NCI-H748 (cell line): ENCODE measurements around the gene RAP1GAP2.
A peak's percentile ranks its signal among the peaks of the same experiment; 100 is the strongest.

Experiments
- DNase-seq: peaks from one replicate; lab custom pipeline; 2025; ENCODE audit not compliant: unreplicated experiment; lab: John Stamatoyannopoulos, UW

Gene RAP1GAP2

DNA sequence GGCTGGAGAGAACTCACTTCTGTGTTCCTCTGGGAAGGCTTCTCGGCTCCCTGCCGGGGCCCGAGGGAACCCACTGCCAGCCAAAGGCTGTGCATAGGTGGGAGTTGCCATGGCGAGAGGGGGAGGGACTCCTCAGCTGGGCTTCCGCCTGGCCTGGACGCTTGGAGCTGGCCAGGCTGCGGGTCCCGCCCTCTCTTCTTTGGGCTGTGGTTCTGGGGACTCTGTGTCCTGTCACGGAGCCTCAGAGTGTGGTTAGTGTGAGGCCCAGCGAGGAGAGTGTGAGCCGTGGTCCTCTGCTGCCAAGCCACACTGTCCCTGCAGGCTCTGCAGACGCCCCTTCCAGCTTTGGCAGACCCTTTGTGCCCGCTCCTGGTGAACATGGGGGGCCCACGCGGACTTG is 144.1 kb downstream of the RAP1GAP2 start:
- DNase-seq = no peak

DNA sequence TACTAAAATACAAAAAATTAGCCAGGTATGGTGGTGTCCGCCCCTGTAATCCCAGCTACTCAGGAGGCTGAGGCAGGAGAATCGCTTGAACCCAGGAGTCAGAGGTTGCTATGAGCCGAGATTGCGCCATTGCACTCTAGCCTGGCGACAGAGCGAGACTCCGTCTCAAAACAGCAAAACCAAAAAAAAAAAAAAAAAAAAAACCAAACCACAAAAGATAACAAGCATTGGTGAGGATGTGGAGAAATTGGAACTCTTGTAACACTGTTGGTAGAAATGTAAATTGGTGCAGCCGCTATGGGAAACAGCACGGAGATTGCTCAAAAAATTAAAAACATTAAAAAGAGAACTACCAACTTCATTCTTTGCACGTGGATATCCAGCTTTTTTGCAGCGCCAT is 147.7 kb downstream of the RAP1GAP2 start:
- DNase-seq = no peak

DNA sequence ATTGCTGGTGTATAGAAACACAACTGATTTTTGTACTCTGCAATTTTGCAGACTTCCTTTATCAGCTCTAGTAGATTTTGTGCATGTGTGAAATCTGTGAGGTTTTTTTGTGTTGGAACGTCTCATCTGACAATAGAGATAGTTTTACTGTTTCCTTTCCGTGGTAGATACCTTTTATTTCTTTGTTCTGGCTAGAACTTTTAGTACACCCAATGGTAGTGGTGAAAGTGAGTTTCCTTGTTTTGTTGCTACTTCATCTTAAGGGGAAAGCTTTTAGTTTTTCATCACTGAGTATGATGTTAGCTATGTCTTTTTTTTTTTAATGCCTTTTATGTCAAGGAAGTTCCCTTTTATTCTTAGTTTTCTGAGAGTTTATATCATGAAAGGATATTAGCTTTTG is 149.1 kb downstream of the RAP1GAP2 start:
- DNase-seq = no peak

DNA sequence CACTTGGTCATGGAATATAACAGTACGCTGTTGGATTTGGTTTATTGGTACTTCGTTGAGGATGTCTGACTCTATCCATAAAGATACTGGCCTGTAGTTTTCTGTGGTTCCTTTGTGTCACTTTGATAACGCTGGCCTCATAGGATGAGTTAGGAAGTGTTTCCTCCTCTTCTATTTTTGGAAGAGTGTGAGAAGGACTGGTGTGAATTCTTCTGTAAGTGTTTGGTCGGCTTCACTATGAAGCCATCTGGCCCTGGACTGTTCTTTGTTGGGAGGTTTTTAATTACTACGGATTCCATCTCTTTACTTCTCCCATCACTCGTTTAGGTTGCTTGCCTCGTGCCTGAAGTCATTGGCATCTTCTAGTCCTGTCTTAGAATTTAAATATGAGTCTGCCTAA is 149.9 kb downstream of the RAP1GAP2 start:
- DNase-seq = no peak

DNA sequence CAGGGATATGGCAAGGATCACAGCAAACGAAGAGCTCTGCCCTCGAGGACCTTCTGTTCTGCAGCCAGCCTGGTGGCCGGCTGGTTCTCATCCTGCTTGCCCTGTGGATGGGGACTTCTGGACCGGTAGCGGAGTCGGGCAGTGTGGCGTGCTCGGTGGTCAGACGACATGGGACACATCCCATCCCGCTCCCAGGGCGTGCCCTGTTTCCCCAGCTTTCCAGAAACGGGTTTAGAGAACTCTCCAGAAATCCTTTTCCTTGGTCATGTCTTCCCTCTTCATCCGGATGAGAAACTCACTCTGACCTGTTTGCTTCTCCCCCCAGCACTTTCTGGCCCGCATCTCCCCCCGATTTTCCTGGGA is 151.3 kb downstream of the RAP1GAP2 start:
- no peak for DNase-seq

DNA sequence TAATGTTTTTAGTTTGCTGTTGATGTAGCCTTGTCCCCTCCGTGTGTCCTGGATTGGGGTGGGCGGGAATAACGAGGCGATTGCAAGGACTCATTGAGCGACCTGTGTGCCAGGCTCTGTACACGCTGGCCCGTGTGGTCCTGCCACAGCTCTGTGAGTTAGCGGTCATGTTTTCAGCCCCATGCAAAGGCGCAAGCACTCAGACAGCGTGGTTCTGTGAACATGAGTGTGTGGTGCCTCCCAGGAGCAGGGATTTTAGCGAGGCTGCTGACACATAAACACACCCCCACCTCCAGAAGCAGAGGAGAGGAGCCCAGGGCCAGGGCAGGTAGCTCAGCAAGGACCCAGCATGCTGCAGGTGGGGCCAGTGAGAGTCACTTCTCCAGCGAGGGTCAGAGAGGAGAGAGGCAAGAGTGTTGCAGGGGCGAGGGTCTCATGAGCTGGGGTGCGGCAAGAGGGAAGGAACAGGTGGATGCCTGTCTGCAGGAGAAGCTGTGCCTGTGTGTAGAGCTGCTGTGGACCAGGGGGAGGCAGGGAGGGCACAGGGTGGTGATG is 151.8 kb downstream of the RAP1GAP2 start:
- DNase-seq = no peak

DNA sequence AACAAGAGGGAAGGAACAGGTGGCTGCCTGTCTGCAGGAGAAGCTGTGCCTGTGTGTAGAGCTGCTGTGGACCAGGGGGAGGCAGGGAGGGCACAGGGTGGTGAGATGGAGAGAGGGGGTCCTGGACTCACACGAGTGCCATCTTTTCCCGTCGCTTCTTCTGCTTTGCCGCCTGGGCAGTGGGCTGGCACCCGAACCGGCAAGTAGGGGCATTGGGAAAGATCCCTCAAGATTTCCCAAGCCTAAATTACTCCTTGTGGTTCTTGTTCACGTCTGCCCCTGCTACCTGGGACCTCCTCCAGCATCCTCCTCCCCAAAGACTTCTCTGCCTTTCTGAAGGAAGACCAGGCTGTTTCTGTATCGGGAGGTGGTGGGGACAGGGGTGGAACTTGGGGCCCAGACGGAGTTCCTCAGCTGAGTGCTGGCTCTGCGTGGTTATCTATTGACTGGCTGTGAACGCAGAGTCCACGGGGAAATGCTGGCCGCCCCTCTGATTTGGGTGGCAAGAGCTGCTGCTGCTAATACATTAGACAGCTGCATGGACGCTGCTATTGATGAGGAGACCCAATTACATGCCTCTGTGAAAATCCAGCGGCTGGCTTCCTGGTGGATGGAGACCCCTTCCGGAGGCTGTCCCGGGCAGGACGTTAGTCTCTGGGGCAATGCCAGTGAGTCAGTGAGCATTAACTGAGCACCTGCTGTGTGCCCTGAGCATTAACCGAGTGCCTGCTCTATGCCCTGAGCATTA is 152.7 kb downstream of the RAP1GAP2 start:
- no peak for DNase-seq

DNA sequence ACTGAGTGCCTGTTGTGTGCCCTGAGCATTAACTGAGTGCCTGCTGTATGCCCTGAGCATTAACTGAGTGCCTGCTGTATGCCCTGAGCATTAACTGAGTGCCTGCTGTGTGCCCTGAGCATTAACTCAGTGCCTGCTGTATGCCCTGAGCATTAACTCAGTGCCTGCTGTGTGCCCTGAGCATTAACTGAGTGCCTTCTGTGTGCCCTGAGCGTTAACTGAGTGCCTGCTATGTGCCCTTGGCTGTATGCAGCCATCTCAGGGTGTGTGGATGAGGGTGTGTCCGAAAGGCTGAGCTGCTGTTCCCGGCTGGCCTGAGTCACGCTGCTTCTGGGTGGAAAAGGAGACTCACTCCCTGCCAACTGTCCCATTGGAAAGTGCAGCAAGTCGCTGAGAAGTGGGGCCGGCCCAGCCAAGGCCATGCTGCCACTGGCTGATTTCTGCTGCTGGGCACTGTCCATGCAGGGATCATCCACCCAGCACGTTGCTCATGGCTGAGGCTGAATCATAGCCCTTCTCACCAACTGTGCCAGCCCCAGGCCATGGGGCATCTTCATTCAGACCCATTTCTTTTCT is 153.3 kb downstream of the RAP1GAP2 start:
- no peak for DNase-seq

DNA sequence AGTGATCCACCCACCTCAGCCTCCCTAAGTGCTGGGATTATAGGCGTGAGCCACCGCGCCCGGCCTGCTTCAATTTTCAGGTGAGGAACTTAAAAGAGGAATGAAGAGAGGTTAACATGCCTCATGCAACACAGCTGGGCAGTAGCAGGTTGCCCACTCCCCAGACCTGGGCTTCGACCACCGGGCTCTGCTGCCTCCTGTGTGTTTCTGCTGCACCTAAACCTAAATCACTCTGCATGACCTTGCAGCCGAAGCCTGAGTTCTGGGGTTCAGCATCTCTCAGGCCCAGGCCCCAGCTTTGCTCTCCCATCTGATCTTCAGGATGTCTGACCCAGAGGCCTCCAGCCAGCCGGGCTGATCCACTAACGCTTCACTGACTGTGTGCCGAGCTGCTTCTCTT is 154.6 kb downstream of the RAP1GAP2 start:
- no peak for DNase-seq

DNA sequence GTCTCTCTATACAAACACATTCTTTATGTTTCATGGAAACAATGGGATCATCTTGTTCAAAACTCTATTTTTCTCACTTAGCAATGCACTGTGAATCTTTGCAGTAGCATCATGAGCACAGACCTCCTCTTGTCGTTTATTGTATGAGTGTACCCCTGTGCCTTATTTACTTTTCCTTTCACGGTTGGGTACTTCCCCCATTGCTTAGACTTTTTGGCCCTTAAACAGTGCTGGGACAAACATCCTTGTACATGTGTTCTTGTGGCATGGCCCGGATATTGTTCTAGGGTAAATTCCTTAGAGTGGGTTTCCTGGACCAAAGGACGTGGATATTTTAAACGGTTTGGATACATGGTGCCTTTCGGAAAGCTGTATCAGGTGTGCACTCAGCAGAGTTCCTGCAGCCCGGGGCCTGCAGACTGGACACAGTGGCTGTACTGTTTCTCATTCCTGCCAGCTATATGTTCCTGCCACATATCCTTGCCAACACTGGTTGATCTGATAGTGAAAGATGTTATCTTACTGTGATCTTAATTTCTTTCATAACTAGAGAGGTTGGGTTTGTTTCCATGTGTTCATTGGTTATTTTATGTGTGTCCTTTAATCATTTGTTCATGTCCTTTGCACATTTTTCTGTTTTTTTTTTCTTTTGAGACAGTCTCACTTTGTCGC is 156.1 kb downstream of the RAP1GAP2 start:
- no peak for DNase-seq

DNA sequence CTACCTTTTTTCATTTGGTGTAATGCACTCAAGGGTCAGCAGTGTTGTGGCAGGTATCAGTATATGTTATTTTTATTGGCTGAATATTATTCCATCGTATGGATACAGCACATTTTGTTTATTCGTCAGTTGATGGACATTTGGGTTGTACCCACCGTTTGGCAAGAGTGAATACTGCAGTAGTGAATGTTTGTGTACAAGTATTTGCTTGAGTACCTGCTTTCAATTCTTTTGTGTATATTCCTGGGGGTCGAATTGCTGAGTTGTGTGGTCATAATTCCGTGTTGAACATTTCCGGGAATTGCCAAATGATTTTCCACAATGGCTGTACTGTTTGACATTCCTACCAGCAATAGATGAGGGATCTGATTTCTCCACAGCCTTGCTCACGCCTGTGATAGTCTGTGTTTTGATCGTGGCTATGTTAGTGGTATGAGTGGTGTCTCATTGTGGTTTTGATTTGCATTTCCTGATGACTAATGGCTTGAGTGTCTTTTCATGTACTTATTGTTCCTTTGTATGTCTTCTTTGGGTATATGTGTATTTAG is 158.7 kb downstream of the RAP1GAP2 start:
- peak; percentile 57 for DNase-seq

DNA sequence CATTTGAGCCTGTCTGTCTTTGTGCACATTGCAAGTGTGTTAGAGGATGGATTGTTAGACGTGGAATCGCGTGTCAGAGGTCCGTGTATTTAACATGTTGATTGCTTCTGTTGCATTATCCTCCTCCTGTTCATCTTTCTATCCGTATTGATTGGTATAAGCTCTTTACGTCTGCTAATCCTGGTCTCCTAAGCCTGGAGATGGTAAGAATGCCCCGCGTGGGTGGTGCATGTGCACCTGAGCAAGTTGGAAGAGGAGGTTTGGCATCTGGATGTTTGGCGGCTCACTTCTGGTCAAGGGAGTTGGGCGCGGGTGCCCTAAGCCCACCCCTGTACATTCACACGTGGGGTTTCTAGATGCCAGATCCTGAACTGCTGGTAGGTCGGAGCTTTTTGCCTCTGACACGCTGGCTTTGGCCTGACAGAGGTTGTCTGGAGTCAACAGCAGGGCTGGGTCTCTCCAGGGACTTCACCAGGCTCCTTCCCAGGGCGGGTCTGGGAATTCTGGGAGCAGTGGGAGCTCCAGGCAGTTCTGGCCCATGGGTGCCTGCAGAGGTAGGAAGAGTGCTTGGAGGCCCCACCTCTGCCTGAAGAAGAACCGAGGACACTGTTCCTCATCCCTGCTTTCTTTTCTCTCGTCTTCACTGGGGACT is 159.8 kb downstream of the RAP1GAP2 start:
- no peak for DNase-seq

DNA sequence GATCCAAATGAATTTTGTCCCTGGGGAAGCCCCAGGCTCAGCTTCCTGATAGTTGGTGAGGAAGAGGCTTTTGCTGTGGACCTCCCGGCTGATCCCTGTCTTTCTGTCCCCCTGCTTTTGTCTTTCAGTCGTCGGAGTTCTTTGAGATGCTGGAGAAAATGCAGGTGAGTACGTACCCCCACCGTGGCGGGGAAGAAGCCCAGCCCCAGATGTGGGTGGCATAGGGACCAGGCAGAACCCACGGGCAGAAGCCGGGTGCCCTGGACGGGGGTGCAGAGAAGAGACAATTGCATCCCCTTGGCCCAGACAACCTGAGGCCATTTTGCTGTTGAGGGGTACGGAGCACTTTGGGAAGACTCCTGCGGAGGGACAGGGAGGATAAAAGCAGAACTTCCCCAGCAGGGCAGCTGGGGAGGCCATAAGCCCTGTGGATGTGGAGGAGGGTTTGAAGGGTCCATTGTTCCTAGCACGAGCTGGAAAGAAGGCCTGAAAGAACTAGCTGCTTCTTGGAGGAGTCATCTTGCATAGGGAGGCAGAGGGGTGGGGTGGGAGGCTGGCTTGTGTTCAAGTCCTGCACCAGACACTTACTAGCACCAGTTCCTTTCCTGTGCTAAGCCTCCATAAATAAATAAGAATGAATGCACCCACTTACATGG is 161.5 kb downstream of the RAP1GAP2 start:
- DNase-seq = no peak

DNA sequence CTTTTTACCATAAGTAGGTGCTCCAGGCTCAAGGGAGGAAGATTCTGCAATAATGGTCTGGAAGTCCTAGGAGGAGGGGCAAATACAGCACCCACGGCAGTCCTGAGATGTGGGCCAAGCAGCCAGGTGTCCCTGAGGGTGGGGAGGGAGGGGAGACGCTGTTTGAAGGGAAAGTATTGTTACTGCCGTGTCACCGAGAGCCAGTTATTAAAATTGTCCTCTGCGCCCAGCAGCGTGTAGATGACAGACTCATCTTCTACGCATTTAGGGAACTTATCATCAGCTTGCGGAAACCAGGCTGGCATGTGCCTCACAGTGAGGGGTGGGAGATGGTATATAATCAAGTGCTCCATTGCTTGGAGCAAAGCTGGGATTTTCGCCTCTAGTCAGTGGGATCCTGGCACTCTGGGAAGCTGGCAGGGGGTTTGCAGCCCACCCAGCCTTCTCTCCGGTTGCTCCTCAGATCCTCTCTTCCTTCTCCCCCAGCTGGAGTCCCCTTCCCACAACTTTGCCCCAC is 162.5 kb downstream of the RAP1GAP2 start:
- no peak for DNase-seq

DNA sequence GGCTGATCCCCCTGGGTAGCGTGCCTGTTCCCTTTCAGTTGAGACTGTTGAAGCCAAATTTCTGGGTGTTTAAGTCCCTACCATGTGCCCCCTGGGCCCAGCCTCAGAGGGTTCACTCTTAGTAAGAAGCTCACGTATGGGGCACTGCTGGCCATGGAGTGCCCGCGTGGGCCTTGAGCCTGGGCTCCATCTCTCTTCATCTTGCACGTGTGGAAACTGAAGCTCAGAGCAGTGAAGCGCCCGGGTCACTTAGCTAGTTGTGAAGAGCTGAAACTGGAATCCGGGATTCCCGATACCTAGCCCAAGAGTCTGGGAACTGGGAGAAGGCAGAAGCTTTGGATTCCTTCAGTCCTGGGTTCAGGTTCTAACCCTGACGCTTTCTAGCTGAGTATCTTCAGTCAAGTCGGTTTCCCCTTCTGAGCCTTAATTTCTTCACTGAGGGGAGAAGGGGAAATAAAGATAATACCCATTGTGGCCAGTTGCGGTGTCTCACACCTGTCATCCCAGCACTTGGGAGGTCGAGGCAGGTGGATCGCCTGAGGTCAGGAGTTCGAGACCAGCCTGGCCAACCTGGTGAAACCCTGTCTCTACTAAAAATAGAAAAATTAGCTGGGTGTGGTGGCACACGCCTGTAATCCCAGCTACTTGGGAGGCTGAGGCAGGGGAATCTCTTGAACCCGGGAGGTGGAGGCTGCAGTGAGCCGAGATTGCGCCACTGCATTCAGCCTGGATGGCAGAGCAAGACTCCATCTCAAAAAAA is 163.3 kb downstream of the RAP1GAP2 start:
- DNase-seq = no peak

DNA sequence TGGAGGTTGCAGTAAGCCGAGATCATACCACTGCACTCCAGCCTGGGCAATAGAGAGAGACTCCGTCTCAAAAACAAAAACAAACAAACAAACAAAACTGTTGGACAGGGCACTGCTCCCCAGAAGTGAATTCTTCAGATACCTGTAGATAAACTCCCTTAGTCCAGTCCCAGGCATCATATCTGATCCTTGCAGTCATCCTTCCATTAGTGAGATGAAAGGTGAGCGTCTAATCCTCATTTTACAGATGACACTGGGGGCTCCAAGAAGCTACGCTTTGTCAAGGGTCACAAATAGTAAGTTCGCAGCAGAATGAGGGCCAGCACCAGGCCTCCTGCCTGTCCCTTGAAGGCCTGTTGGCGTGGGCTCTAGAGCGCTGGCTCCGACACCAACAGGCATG is 165.2 kb downstream of the RAP1GAP2 start:
- DNase-seq = no peak

DNA sequence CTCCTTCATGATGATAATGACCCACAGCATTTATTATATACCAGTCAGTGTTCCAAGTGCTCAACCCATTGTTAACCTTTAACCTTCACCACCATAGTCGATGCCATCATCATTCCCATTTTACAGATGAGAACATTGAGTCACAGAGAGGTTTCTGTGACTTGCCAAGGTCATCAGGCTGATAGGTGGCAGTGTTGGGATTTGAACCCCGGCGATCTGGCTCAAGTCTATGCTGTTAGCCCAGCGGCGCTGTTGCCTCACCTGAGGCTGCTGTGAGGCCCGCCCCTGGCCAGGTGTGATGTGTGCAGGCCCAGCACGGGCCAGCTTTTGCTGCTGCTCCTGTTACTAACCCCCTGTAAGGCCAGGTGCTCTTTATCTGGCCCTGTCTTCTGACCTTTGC is 166.0 kb downstream of the RAP1GAP2 start:
- DNase-seq = no peak

DNA sequence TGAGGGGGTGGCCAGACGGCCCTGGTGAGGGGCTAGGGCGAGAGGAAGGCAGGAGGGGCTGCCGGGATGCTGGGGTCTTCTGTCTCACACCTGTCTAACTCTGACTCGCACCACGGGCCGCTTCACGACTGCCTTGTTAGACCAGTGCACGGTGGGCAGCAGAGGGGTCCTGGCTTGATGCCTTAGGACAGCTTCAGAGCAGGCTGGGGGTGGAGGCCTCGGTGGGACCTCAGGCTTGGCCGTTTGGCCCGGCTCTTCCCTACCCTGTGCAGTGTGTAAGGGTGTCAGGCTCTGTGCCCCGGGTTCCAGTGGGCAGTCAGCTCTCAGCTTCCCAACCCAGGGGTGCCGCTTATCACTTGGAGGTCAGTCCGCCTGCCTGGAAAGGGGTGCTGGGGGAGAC is 166.5 kb downstream of the RAP1GAP2 start:
- no peak for DNase-seq

DNA sequence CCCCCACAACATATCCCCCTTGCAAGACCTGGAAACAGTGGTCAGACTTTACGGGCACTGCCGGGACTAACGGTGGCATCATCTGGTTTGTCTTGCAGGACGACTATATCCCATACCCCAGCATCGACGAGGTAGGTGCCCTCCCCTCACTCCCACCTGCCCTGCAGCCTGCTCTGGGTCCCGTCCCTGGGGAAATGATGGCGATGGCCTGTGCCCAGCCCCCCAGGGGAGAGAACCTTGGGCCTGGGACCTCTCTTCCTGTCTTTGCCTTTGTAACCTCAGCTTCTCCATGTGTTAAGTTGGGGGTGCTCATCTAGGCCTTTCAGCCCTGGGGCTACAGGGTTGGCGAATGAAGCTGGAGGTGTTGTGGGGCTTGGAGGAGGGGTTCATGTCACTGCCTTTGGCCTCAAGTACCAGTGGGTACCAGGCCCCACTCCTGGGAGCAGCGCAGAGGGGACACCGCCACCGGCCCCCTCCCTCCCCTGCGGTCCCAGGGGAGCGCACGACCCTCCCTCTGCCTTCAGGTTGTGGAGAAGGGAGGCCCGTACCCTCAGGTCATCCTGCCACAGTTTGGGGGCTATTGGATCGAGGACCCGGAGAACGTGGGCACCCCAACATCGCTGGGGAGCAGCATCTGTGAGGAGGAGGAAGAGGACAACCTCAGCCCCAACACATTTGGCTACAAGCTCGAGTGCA is 167.2 kb downstream of the RAP1GAP2 start:
- no peak for DNase-seq

DNA sequence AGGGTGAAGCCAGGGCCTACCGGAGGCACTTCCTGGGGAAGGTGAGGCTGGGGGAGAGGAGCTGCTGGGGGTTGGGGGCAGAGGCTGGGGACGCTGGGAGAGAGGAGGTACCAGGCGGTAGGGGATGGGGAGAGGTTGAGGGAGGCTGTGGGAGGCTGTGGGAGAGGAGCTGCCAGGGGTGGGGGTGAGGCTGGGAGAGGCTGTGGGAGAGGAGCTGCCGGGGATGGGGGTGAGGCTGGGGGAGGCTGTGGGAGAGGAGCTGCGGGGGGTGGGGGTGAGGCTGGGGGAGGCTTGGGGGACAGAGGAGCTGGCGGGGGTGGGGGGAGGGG is 167.8 kb downstream of the RAP1GAP2 start:
- DNase-seq = no peak
